Endothelial cell (in vitro differentiated cells): ENCODE data around the gene YY1. TPM values are rescaled to one million over a fixed set of nuclear protein-coding genes. Genes with fewer than 3 reads are reported as not detected.

Experiments used
- DNase-seq: peaks from one replicate; pipeline ENCODE4 v3.0.0; 2021; ENCODE audit warnings: low spot score
- H3K27ac Mint-ChIP-seq: one replicate; pipeline ENCODE4 v1.8.0; 2021; ENCODE audit warnings: mixed read lengths, inconsistent platforms; ENCODE audit not compliant: unreplicated experiment
- H3K27me3 Mint-ChIP-seq: one replicate; pipeline ENCODE4 v1.8.0; 2021; ENCODE audit warnings: mild to moderate bottlenecking, moderate library complexity, mixed read lengths, inconsistent platforms; ENCODE audit not compliant: unreplicated experiment
- H3K36me3 Mint-ChIP-seq: one replicate; pipeline ENCODE4 v1.8.0; 2021; ENCODE audit warnings: mild to moderate bottlenecking, low read depth, mixed read lengths, inconsistent platforms; ENCODE audit not compliant: unreplicated experiment
- H3K4me1 Mint-ChIP-seq: one replicate; pipeline ENCODE4 v1.8.0; 2021; ENCODE audit warnings: mild to moderate bottlenecking, mixed read lengths, inconsistent platforms; ENCODE audit not compliant: unreplicated experiment
- H3K4me3 Mint-ChIP-seq: one replicate; pipeline ENCODE4 v1.8.0; 2021; ENCODE audit warnings: mild to moderate bottlenecking, mixed read lengths, inconsistent platforms; ENCODE audit not compliant: unreplicated experiment
- H3K9me3 Mint-ChIP-seq: one replicate; pipeline ENCODE4 v1.8.0; 2021; ENCODE audit warnings: mixed read lengths, inconsistent platforms; ENCODE audit not compliant: unreplicated experiment
- CTCF ChIP-seq: fragments of 200-600 bp; sonication (generic); IDR thresholded peaks from one replicate; pipeline ENCODE4 v1.5.0; 2021; ENCODE audit warnings: antibody characterized with exemption; ENCODE audit not compliant: unreplicated experiment
- total RNA-seq: library from RNA; stranded (reverse); fragmentation: NEBNext Ultra II Directional; extraction: Animal tissue kit (Norgen Biotek cat#: 25700); gene quantifications from one replicate; pipeline ENCODE4 v1.2.1, GENCODE V29; 2021; ENCODE audit not compliant: unreplicated experiment

Gene YY1
- total RNA-seq, 1 donor from 2014 or later = 81.7 TPM

DNA sequence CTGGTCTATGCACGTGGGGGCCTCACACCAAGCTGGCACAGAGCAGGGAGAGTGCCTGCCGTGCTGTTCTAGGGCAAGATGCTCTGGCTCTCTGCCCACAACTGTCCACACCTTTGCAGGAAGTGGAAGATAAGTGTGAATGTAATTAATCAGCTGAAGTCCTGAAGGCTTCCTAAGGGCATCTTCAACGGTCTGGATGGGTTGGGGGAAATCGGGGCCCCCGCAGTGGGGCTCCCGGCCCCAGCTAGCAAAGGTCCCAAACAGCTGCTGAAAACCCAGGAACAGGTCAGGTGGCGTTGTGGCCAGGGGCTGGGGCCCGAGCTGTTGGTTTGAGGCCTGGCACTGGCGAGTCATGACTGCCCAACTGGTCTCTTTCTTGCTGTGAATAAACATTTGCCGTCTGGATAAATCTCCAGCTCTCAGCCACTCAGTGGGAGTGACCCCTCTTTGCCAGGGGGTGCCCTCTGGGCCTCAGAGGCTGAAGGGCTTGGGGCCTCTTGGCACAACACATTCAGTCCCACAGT is 74.0 kb downstream of the YY1 start:
- H3K27me3 Mint-ChIP-seq = peaks cover 5% of the 10 kb centered on the region
- H3K9me3 Mint-ChIP-seq = no peaks in the 10 kb centered on the region
- no peak for TF ChIP-seq CTCF
- H3K4me3 Mint-ChIP-seq = no peak overlapping the region
- H3K4me1 Mint-ChIP-seq = peaks cover 31% of the 10 kb centered on the region
- peak overlapping the region; percentile 54 for H3K27ac Mint-ChIP-seq
- no peaks in the 10 kb centered on the region for H3K36me3 Mint-ChIP-seq
- no peak for DNase-seq

DNA sequence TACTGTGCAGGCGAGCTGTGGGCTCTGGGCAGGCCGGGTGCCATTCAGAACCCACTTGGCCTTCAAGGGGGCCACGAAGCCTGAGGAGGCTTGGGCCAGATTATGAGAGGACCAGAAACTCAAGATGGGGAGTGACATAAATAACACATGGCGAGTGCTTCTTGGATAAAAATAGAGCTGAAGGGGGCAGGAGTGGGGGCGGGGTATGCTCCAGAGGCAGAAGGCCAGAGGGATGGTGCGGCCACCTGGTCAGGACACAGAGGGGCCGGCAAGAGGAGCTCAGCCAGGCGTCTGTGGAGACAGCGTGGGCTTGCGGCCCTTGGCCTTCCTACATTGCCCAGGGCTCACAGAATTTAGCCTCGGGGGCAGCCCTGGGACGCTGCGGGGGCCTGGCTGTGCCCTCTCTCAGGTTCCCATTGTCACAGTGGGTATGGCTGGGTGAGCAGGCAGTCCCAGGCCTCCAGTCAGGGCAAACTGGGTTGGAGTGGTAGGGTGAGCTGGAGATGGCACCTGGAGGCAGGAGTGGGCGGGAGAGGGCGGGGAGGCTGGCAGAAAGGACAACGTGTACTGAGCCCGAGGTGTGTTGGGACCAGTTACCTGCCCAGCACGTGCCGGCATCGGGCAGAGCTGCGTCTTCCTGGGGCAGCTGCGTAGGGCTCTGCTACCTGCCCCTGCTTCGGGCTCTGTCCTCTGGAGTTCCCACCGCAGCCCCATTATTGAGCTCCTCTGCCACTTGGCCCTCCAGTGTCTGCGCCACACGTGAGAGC is 74.7 kb downstream of the YY1 start:
- DNase-seq = no peak
- no peak overlapping the region for H3K4me3 Mint-ChIP-seq
- peaks cover 5% of the 10 kb centered on the region for H3K27me3 Mint-ChIP-seq

GRCh38 chr14:100314724-100315123 is 75.8 kb downstream of the YY1 start:
- Mint-ChIP-seq H3K4me3 (no peak overlapping the region), H3K27me3 (peaks cover 9% of the 10 kb centered on the region), H3K36me3 (no peaks in the 10 kb centered on the region), H3K9me3 (no peaks in the 10 kb centered on the region), H3K27ac (no peak overlapping the region), H3K4me1 (peaks cover 13% of the 10 kb centered on the region)
- DNase-seq = no peak
- no peak for TF ChIP-seq CTCF

More for the DNA sequence above, 74.7 kb downstream of the YY1 start:
- Mint-ChIP-seq H3K4me1 (peaks cover 24% of the 10 kb centered on the region), H3K27ac (no peak overlapping the region), H3K36me3 (no peaks in the 10 kb centered on the region), H3K9me3 (no peaks in the 10 kb centered on the region)
- no peak for TF ChIP-seq CTCF

DNA sequence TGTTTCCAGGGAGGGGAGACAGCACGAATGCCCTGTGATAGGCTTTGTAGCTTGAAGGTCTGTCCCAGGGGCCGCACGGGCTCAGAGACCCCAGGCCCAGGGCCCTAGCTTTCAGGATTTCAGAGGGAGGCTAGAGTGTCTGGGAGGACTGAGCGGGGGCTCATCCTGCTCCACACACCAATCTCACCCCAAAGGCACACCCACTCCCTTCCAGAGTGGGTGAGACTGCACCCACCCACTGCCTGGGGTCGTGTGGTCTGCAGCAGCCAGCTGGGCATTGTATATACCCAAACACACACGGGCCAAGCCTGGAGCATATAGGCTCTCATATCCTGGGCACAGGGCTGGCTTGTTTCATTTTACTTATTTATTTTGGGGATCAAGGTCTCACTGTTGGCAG is 78.4 kb downstream of the YY1 start:
- Mint-ChIP-seq H3K4me3 (no peak overlapping the region), H3K27ac (no peak overlapping the region), H3K4me1 (no peaks in the 10 kb centered on the region), H3K27me3 (peaks cover 9% of the 10 kb centered on the region), H3K9me3 (no peaks in the 10 kb centered on the region), H3K36me3 (no peaks in the 10 kb centered on the region)
- no peak for TF ChIP-seq CTCF
- no peak for DNase-seq
